H1 (cell line): ENCODE measurements around the gene VAT1L. TPM values are rescaled to one million over a fixed set of nuclear protein-coding genes. Genes with fewer than 3 reads are reported as not detected.

Experiments used
- CHD7 ChIP-seq: fragments of 300-600 bp; sonication (generic); IDR thresholded peaks from 2 replicates; pipeline ENCODE4 v1.7.1; 2012; ENCODE audit warnings: low read length, moderate library complexity, mild to moderate bottlenecking, inconsistent platforms; ENCODE audit not compliant: insufficient replicate concordance
- SIRT6 ChIP-seq: IDR thresholded peaks from one replicate; pipeline ENCODE4 v1.7.1; 2012; ENCODE audit warnings: low read length, inconsistent platforms
- polyA plus RNA-seq, 7 experiments: library from polyadenylated mRNA; depleted of rRNA in 3 of 7; stranded (reverse) in 5 of 7; unstranded in 2 of 7; fragments of >200 nt in 5 of 7; fragments of 200-250 nt in 2 of 7; gene quantifications; 1 replicate in 5 of 7; 2 replicates in 1 of 7; 4 replicates in 1 of 7; pipeline versions ENCODE4 v1.2.1 to v1.2.3, GENCODE V29; 2011 to 2013; ENCODE audit warnings: missing spikeins in 2 of 7, mixed read lengths in 2 of 7
- total RNA-seq: library from RNA; stranded (reverse); fragmentation: NEBNext Ultra II Directional; extraction: Animal tissue kit (Norgen Biotek cat#: 25700); gene quantifications from 2 replicates; pipeline ENCODE4 v1.2.1, GENCODE V29; 2021

The VAT1L gene
- total and polyA plus RNA-seq, 2 of the 8 experiments (the other 6 are each of a cell fraction or from before 2014, with no cell fraction given): 46.3 to 48.2 TPM

- TF ChIP-seq CHD7: no peak
- no peak for TF ChIP-seq SIRT6
Observed at GRCh38 chr16:77977339-77977738, 189.0 kb downstream of the VAT1L start (continued).
